HepG2 (cell line): ENCODE measurements around the gene OSCP1. TPM values are rescaled to one million over a fixed set of nuclear protein-coding genes. Genes with fewer than 3 reads are reported as not detected.
A peak's percentile ranks its signal among the peaks of the same experiment; 100 is the strongest.

Experiments used
- ATAC-seq: fragments of 200-7000 bp; cut with Tn5 transposase; 3 replicates; pipeline ENCODE4 v1.9.1; 2020; ENCODE audit warnings: mild to moderate bottlenecking, moderate library complexity
- BruUV-seq: library from RNA; stranded (reverse); fragments of 400-500 nt; replicated peaks from 2 replicates; lab custom pipeline; 2021; lab: Mats Ljungman, UMichigan
- CTCF ChIA-PET: fragments of 300-600 bp; formaldehyde crosslinking; extraction: SDS; loops from one replicate; lab custom pipeline; 2021; ENCODE audit warnings: low total read pairs, inconsistent platforms, low intra/inter-chr PET ratio; lab: Yijun Ruan, JAX
- POLR2A ChIA-PET: fragments of 350-600 bp; sonication (Branson Sonifier 250); formaldehyde crosslinking; loops from one replicate; lab custom pipeline; 2020; ENCODE audit warnings: antibody characterized with exemption, inconsistent platforms; lab: Yijun Ruan, JAX
- DNase-seq: peaks from one replicate; pipeline ENCODE4 v3.0.0-alpha.2; 2015; ENCODE audit warnings: low spot score
- FAIRE-seq: peaks from 3 replicates; lab custom pipeline; 2011; peaks lifted over from hg19 to GRCh38; lab: Jason Lieb, UNC
- H2AFZ ChIP-seq: one replicate; pipeline ENCODE4 v1.6.1; 2011; ENCODE audit warnings: low read length, inconsistent platforms
- H3K27ac ChIP-seq: fragments of 300-600 bp; 3 replicates; pipeline ENCODE4 v1.8.0; 2011; ENCODE audit warnings: mixed run types, mild to moderate bottlenecking, mixed read lengths, low read length, inconsistent platforms; ENCODE audit not compliant: insufficient read depth; ENCODE audit errors: extremely low read length
- H3K27me3 ChIP-seq, 2 experiments: fragments of 200-600 bp in 1 of 2; 2 replicates in 1 of 2; 3 replicates in 1 of 2; pipeline versions ENCODE4 v1.6.0 to v1.8.0; 2011; ENCODE audit warnings: low read length in 2 of 2, mild to moderate bottlenecking in 2 of 2, moderate library complexity in 2 of 2, inconsistent platforms in 1 of 2; ENCODE audit not compliant: insufficient read depth in 2 of 2, control insufficient read depth in 1 of 2
- H3K36me3 ChIP-seq, 2 experiments: fragments of 200-600 bp in 1 of 2; replicated peaks in 1 of 2; 2 replicates in 1 of 2; 3 replicates in 1 of 2; pipeline versions ENCODE4 v1.5.1 to v1.8.0; 2011; ENCODE audit warnings: low read length in 2 of 2, inconsistent platforms in 1 of 2; ENCODE audit not compliant: insufficient read depth in 2 of 2, control insufficient read depth in 1 of 2
- H3K4me1 ChIP-seq: 2 replicates; pipeline ENCODE4 v1.5.1; 2012; ENCODE audit warnings: low read length, inconsistent platforms; ENCODE audit not compliant: insufficient read depth
- H3K4me2 ChIP-seq: 2 replicates; pipeline ENCODE4 v1.6.0; 2011; ENCODE audit warnings: low read depth, low read length, inconsistent platforms
- H3K4me3 ChIP-seq, 3 experiments: fragments of 200-600 bp in 1 of 3; sonication (generic), shearing (Covaris generic) in 1 of 3; replicated peaks in 1 of 3; 2 replicates each; pipeline ENCODE4 v1.5.1; 2011 to 2016; ENCODE audit warnings: low read length in 3 of 3, inconsistent platforms in 2 of 3, low read depth in 2 of 3, mild to moderate bottlenecking in 2 of 3, control low read depth in 1 of 3, mixed read lengths in 1 of 3; ENCODE audit not compliant: insufficient read depth in 1 of 3
- H3K79me2 ChIP-seq: one replicate; pipeline ENCODE4 v1.6.1; 2011; ENCODE audit warnings: low read length, inconsistent platforms; ENCODE audit not compliant: insufficient read depth
- H3K9ac ChIP-seq: 2 replicates; pipeline ENCODE4 v1.6.0; 2011; ENCODE audit warnings: mild to moderate bottlenecking, low read depth, low read length, inconsistent platforms; ENCODE audit not compliant: insufficient read depth
- H3K9me3 ChIP-seq: 2 replicates; pipeline ENCODE4 v1.5.1; 2012; ENCODE audit warnings: mild to moderate bottlenecking, low read length
- H4K20me1 ChIP-seq: 2 replicates; pipeline ENCODE4 v1.6.0; 2011; ENCODE audit warnings: inconsistent platforms, mild to moderate bottlenecking, low read length, moderate library complexity; ENCODE audit not compliant: insufficient read depth
- ATF7 ChIP-seq, 2 experiments: fragments of 450-650 bp in 1 of 2; sonication (generic) in 1 of 2; formaldehyde crosslinking in 1 of 2; IDR thresholded peaks; 2 replicates each; pipeline versions ENCODE4 v1.4.0 to v1.6.1; 2016 to 2020; ENCODE audit warnings: antibody characterized with exemption in 1 of 2, mild to moderate bottlenecking in 1 of 2, missing genetic modification reagents in 1 of 2
- DR1 ChIP-seq: sonication (generic); formaldehyde crosslinking; IDR thresholded peaks from 2 replicates; pipeline ENCODE4 v1.8.0; 2021; ENCODE audit warnings: mild to moderate bottlenecking, missing genetic modification reagents, inconsistent platforms
- MZF1 ChIP-seq: sonication (generic); formaldehyde crosslinking; IDR thresholded peaks from 2 replicates; pipeline ENCODE4 v1.8.1; 2023; ENCODE audit warnings: mild to moderate bottlenecking, missing genetic modification reagents, borderline replicate concordance
- NCOA5 ChIP-seq: sonication (generic); formaldehyde crosslinking; IDR thresholded peaks from 2 replicates; pipeline ENCODE4 v1.4.0; 2020; ENCODE audit warnings: missing genetic modification reagents
- NONO ChIP-seq, 2 experiments: fragments of 450-650 bp in 1 of 2; sonication (generic) in 1 of 2; formaldehyde crosslinking in 1 of 2; IDR thresholded peaks in 1 of 2; conservative IDR thresholded peaks in 1 of 2; 2 replicates each; pipeline versions ENCODE4 v1.6.1 to v1.8.0; 2017 to 2022; ENCODE audit warnings: mild to moderate bottlenecking in 1 of 2, missing genetic modification reagents in 1 of 2, moderate library complexity in 1 of 2
- NPAS2 ChIP-seq: sonication (generic); formaldehyde crosslinking; IDR thresholded peaks from 2 replicates; pipeline ENCODE4 v1.8.0; 2022; ENCODE audit warnings: mild to moderate bottlenecking, missing genetic modification reagents, borderline replicate concordance
- NR3C1 ChIP-seq: sonication (generic); formaldehyde crosslinking; IDR thresholded peaks from 2 replicates; pipeline ENCODE4 v1.4.0; 2020; ENCODE audit warnings: missing genetic modification reagents
- ONECUT2 ChIP-seq: sonication (generic); formaldehyde crosslinking; IDR thresholded peaks from 2 replicates; pipeline ENCODE4 v1.4.0; 2020; ENCODE audit warnings: missing genetic modification reagents
- PAX8 ChIP-seq: sonication (generic); formaldehyde crosslinking; IDR thresholded peaks from 2 replicates; pipeline ENCODE4 v1.8.0; 2022; ENCODE audit warnings: mild to moderate bottlenecking, missing genetic modification reagents, borderline replicate concordance
- REPIN1 ChIP-seq: sonication (generic); formaldehyde crosslinking; IDR thresholded peaks from 2 replicates; pipeline ENCODE4 v1.8.0; 2022; ENCODE audit warnings: missing genetic modification reagents, low read depth, mild to moderate bottlenecking, borderline replicate concordance
- TEAD3 ChIP-seq: optimal IDR thresholded peaks from 2 replicates; pipeline ENCODE3; 2016; ENCODE audit warnings: borderline replicate concordance
- YEATS4 ChIP-seq: sonication (generic); formaldehyde crosslinking; IDR thresholded peaks from 2 replicates; pipeline ENCODE4 v1.4.0; 2020; ENCODE audit warnings: missing genetic modification reagents, borderline replicate concordance
- ZNF17 ChIP-seq: sonication (generic); formaldehyde crosslinking; IDR thresholded peaks from 2 replicates; pipeline ENCODE4 v1.5.0; 2020; ENCODE audit warnings: mild to moderate bottlenecking, missing genetic modification reagents
- ZNF431 ChIP-seq: sonication (generic); formaldehyde crosslinking; IDR thresholded peaks from 2 replicates; pipeline ENCODE4 v1.9.0; 2022; ENCODE audit warnings: missing genetic modification reagents, low read depth, mild to moderate bottlenecking, borderline replicate concordance
- WGBS: methylation state at CpG from one replicate; pipeline ENCODE4 v1.1.6; 2017; ENCODE audit warnings: low lambda C conversion rate; 5-methylcytosine and 5-hydroxymethylcytosine counted together
- in situ Hi-C: cut with HindIII; loops from 2 replicates; pipeline ENCODE4 v1.10.0; 2017; ENCODE audit warnings: low pct_unique_long_range_greater_than_20kb; ENCODE audit not compliant: extremely low pct_ligation_motif_present
- intact Hi-C: fragments of 100-400 bp; cut with micrococcal nuclease; formaldehyde crosslinking; loops from one replicate; pipeline ENCODE4 v1.10.0; 2022; ENCODE audit not compliant: unreplicated experiment
- polyA plus RNA-seq, 8 experiments: library from polyadenylated mRNA; depleted of rRNA in 3 of 8; stranded (reverse) in 7 of 8; unstranded in 1 of 8; fragments of >200 nt; fragmentation: Illumina TruSeq in 4 of 8; extraction: Trizol in 4 of 8; gene quantifications; 2 replicates each; pipeline versions ENCODE4 v1.2.1 to v1.2.3, GENCODE V29; 2011 to 2016; ENCODE audit warnings: low read depth in 4 of 8, missing spikeins in 1 of 8, mixed read lengths in 1 of 8; ENCODE audit not compliant: insufficient read depth in 1 of 8
- total RNA-seq, 5 experiments: library from RNA; depleted of rRNA; stranded (reverse); fragments of >200 nt; fragmentation: Illumina TruSeq; extraction: Trizol; gene quantifications; 2 replicates each; pipeline ENCODE4 v1.2.3, GENCODE V29; 2016; ENCODE audit warnings: low read depth in 1 of 5

Gene OSCP1
- total and polyA plus RNA-seq, 2 of the 13 experiments (the other 11 are each of a cell fraction or from before 2014, with no cell fraction given): 0.60 to 0.84 TPM

DNA sequence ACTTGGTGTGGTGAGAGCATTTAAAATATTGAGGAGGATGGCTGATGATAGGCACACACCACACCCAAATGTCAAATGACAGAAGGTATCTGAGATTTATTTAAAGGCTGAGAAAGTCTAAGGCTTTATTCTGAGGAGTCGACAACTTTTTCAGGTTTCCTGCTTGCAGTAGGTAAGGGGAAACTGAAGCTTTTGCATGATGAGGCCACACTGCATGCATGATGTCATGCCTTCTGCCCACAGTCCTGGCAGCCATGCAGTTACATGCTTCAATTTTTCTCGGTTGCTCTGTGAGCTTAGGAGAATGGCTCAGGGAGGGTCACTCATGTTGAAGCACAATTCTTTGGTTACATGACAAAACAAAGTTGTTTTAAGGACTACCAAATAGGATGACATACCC is 7.0 kb downstream of the OSCP1 start:
- Histone ChIP-seq H3K36me3 (no peaks in the 10 kb centered on the region), H3K4me1 (peaks cover 13% of the 10 kb centered on the region), H3K27ac (no peak overlapping the region), H2AFZ (no peak overlapping the region)
- intact Hi-C loops: no loop called here
- WGBS: 33% methylated on average over 2 of the region's 2 CpGs
- no TSS peak for BruUV-seq
- no peak for DNase-seq
- TF ChIP-seq NPAS2 (CRISPR knock-in tag) (no peak), ATF7 (IDR thresholded peaks at IDR 0.05) (peak; percentile 65), ATF7 (CRISPR knock-in tag; IDR thresholded peaks at IDR 0.05) (no peak), ZNF431 (CRISPR knock-in tag) (no peak), DR1 (CRISPR knock-in tag) (no peak), NR3C1 (CRISPR knock-in tag) (no peak), ZNF17 (CRISPR knock-in tag) (no peak), NCOA5 (no peak), ONECUT2 (no peak)
- TF ChIP-seq, all 625 proteins: peak for 1
- Histone ChIP-seq H3K9me3 (no peaks in the 10 kb centered on the region), H3K79me2 (no peaks in the 10 kb centered on the region), H3K9ac (no peak overlapping the region), H4K20me1 (no peaks in the 10 kb centered on the region), H3K27me3 (no peaks in the 10 kb centered on the region), H3K4me2 (no peak overlapping the region), H3K4me3 (no peak overlapping the region)
- ATAC-seq (no peak), FAIRE-seq (no peak)
- ChIA-PET POLR2A (interaction anchor here (1.1 kb wide), 1 partner anchor 21 kb away, joined by 3 read pairs; the partner anchor contains the start of gene MRPS15), CTCF (no interaction called here)
- in situ Hi-C loops: no loop called here

DNA sequence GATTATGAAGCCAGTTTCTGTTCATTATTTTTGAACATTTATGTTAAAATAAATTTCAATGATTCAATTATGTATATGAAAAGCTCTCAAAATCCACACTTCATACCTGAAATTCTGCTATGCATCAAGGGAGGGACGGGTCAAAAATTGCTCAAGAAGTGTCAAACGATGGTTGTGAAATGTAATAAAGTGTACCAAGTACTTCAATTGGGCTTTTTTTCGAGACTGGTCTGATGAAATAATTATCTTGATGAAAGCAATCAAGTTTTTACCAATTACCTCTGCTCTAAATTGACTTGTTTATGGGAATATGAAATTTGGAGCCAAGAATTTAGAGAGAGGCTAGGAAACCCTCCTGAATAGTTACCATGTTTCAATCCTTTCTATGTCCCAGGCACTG is 7.9 kb downstream of the OSCP1 start:
- in situ Hi-C loops (no loop called here), intact Hi-C loops (no loop called here)
- H4K20me1 ChIP-seq: no peaks in the 10 kb centered on the region
- H3K27me3 ChIP-seq: no peaks in the 10 kb centered on the region
- CTCF ChIA-PET: no interaction called here
- H2AFZ ChIP-seq: no peak overlapping the region
- DNase-seq (no peak), FAIRE-seq (no peak), ATAC-seq (no peak)
- H3K27ac ChIP-seq: no peak overlapping the region
- H3K9ac ChIP-seq: no peak overlapping the region
- no peak overlapping the region for H3K4me2 ChIP-seq
- H3K4me1 ChIP-seq: peaks cover 13% of the 10 kb centered on the region
- POLR2A ChIA-PET: interaction anchor here (1.3 kb wide), 1 partner anchor 22 kb away, joined by 3 read pairs; the partner anchor contains the start of gene MRPS15
- no peaks in the 10 kb centered on the region for H3K79me2 ChIP-seq
- no TSS peak for BruUV-seq
- no peaks in the 10 kb centered on the region for H3K9me3 ChIP-seq
- WGBS: 40% methylated on average over 3 of the region's 3 CpGs
- H3K36me3 ChIP-seq: no peaks in the 10 kb centered on the region
- H3K4me3 ChIP-seq: no peak overlapping the region
- TF ChIP-seq TEAD3: no peak
- no peak for TF ChIP-seq YEATS4 (CRISPR knock-in tag)
- TF ChIP-seq MZF1 (CRISPR knock-in tag): no peak
- no peak for TF ChIP-seq NONO (IDR thresholded peaks at IDR 0.05)
- no peak for TF ChIP-seq NONO (CRISPR knock-in tag; conservative IDR thresholded peaks at IDR 0.05)
- TF ChIP-seq PAX8 (CRISPR knock-in tag): no peak
- no peak for TF ChIP-seq REPIN1 (CRISPR knock-in tag)
